ENCODE measurements around the gene MINK1. TPM values are rescaled to one million over a fixed set of nuclear protein-coding genes. Genes with fewer than 3 reads are reported as not detected.
A peak's percentile ranks its signal among the peaks of the same experiment; 100 is the strongest.

MINK1 gene
- total and polyA plus RNA-seq, 8 donors, result 53.5 to 85.4 (median 68.8) TPM

GRCh38 chr17:4898351-4898750 is 65.2 kb downstream of the MINK1 start:
- Histone ChIP-seq H3K27me3 (peaks cover 0 to 21% of the 10 kb centered on the region in 2 donors), H3K4me3 (no peak overlapping the region), H3K9me3 (no peaks in the 10 kb centered on the region), H3K36me3 (peaks cover 0 to 43% of the 10 kb centered on the region in 2 donors), H3K4me1 (peaks cover 11 to 44% of the 10 kb centered on the region in 2 donors), H3K27ac (no peak overlapping the region)
- intact Hi-C loops (cut with DNase I), result loop anchor here in 1 of 2 donors (10.0 kb wide), 1 partner anchor 194 kb away; the partner anchor contains the start of gene PELP1
- TF ChIP-seq CTCF (IDR thresholded peaks at IDR 0.05), result no peak
- ATAC-seq (no peak), DNase-seq (peak in 1 of 4 donors; percentile 24)

DNA sequence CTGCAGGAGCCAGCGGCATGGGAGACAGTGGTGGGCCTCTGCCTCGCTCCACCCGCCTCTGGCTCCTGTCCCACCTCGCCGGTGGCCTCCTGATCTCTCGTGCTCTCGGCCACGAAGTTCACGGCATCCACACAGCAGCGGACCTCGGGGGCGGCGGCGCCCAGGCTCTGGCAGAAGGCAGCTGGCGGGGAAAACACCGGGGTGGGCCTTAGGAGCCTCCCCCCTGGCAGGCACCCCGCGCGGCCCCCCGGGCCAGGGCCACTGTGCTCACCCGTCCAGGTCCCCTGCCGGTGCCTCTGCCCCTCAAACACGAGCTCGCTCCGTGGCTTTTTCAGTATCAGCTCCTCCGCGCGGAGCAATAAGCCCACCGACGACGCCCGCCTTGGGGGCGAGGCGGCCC is 65.8 kb downstream of the MINK1 start:
- peak overlapping the region; percentile 42 to 54 for H3K4me3 ChIP-seq

DNA sequence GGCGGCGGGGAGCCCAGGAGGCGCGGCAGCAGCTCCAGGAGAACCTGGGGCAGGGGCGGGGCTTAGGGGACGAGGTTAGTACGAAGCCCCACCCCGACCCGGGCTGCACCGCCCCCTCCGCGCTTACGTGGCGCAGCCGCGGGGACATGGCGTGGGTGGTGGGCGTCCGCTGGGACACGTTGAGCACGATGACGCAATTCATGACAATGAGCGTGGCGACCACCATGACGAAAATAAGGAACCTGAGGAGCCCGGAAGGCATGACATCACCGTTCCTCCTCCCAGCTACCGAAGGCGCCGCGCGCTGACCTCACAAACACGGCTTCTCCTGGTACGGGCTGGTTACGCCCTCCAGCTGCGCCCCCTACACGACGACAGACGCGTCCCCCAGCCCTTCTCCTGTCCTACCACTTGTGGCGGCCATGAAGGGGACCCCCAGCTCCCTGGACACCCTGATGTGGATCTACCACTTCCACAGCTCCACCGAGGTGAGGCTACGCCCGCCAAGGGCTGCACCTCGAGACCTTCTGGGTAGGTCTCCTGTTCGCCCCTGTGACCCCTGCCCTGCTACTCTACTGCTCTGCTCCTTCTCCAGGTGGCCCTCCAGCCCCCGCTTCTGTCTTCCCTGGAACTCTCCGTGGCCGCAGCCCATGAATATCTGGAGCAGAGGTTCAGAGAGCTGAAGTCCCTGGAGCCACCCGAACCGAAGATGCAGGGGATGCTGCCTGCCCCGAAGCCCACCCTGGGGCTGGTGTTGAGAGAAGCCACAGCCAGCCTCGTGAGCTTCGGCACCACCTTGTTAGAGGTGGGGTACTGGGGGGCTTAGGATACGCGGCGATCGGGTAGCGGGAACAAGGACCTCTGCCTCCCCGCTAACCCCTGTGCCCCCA is 66.4 kb downstream of the MINK1 start, which contains the start of gene C17orf107:
C17orf107 (plus strand) TSS at position 196 of the 890 bp plus-strand sequence; CDS start at position 423, 227 bp downstream.
- TF ChIP-seq CTCF (IDR thresholded peaks at IDR 0.05), result no peak
- H3K27ac ChIP-seq, result peak within 1 kb of the TSS; percentile 36 to 60
- peak within 1 kb of the TSS; percentile 42 to 54 for H3K4me3 ChIP-seq
- ATAC-seq (peak; percentile 72), DNase-seq (peak; percentile 55 to 97 (median 88))
- intact Hi-C loops (cut with DNase I), result loop anchor here in 1 of 2 donors (10.0 kb wide), 2 partner anchors 75 to 195 kb away; partner anchors contain the start of gene PELP1
- H3K27me3 ChIP-seq, result peaks cover 0 to 21% of the 10 kb centered on the region in 2 donors
- H3K36me3 ChIP-seq, result peaks cover 0 to 30% of the 10 kb centered on the region in 2 donors
- no peaks in the 10 kb centered on the region for H3K9me3 ChIP-seq
- H3K4me1 ChIP-seq, result peaks cover 11 to 48% of the 10 kb centered on the region in 2 donors

More for the DNA sequence above, 65.8 kb downstream of the MINK1 start:
- TF ChIP-seq CTCF (IDR thresholded peaks at IDR 0.05), result no peak
- intact Hi-C loops (cut with DNase I), result loop anchor here in 1 of 2 donors (10.0 kb wide), 1 partner anchor 194 kb away; the partner anchor contains the start of gene PELP1
- Histone ChIP-seq H3K9me3 (no peaks in the 10 kb centered on the region), H3K27me3 (peaks cover 0 to 21% of the 10 kb centered on the region in 2 donors), H3K36me3 (peaks cover 0 to 37% of the 10 kb centered on the region in 2 donors), H3K27ac (no peak overlapping the region), H3K4me1 (peaks cover 11 to 48% of the 10 kb centered on the region in 2 donors)
- no peak for ATAC-seq
- no peak for DNase-seq

DNA sequence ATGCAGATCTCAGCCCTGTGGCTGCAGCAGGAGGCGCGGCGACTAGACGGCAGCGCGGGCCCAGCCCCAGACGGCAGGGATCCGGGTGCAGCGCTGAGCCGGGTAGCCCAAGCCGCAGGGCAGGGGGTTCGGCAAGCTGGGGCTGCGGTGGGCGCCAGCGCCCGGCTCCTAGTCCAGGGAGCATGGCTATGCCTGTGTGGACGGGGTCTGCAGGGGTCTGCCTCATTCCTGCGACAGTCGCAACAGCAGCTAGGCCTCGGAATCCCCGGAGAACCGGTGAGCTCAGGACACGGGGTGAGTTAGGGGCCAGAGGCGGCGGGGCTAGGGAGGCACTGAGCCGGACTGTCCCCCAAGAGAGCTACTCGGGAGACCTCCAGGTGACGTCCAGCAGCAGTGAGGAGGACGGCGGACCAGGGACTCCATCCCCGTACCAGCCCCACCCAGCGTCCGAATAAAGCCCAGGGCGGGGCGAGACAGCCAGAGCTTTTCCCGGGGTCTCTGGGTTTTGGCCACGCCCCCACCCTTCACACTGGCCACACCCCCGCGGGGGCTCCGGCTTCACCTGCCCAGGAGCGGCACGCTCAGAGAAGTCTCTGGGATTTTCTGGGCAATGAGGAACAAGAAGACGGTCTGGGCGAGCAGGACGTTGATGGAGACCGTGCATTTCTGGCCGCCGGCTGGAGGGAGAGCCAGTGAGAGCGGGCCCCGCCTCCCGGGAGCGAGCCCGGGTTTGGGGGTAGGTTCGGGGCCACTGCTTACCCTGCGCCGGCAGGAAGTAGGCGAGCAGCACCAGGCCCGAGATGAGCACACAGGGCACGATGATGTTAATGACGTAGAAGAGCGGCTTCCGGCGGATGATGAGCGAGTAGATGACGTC is 67.3 kb downstream of the MINK1 start:
- H3K9me3 ChIP-seq, result no peaks in the 10 kb centered on the region
- peaks cover 0 to 21% of the 10 kb centered on the region in 2 donors for H3K36me3 ChIP-seq
- H3K4me1 ChIP-seq, result peaks cover 11 to 48% of the 10 kb centered on the region in 2 donors
- H3K27me3 ChIP-seq, result peaks cover 0 to 21% of the 10 kb centered on the region in 2 donors
- peak overlapping the region; percentile 60 to 80 for H3K27ac ChIP-seq
- no peak for TF ChIP-seq CTCF (IDR thresholded peaks at IDR 0.05)
- intact Hi-C loops (cut with DNase I), result loop anchor here in 1 of 2 donors (10.0 kb wide), 1 partner anchor 74 kb away; no protein-coding TSS in a partner anchor
- peak in 3 of 4 donors; percentile 55 to 84 (median 67) for DNase-seq
- peak overlapping the region; percentile 42 to 54 for H3K4me3 ChIP-seq
- peak; percentile 4 for ATAC-seq

All from left lung (tissue), 10 donors.